OCI-LY3 (cell line): Measurements from ENCODE around the gene SRP54.
A peak's percentile ranks its signal among the peaks of the same experiment; 100 is the strongest.

Experiments
- H2AFZ ChIP-seq: fragments of 200-600, 300-600 bp; shearing (Covaris generic); 2 replicates; pipeline ENCODE4 v1.6.0; 2014; ENCODE audit warnings: antibody characterized with exemption, low read depth, low read length
- H3K27ac ChIP-seq: fragments of 200-600, 300-600 bp; sonication (generic); 2 replicates; pipeline ENCODE4 v1.5.1; 2014; ENCODE audit warnings: mild to moderate bottlenecking, low read length, moderate library complexity, mixed read lengths
- H3K27me3 ChIP-seq: fragments of 200-600, 300-600 bp; sonication (generic); 2 replicates; pipeline ENCODE4 v1.6.1; 2014; ENCODE audit warnings: low read depth, low read length, mixed read lengths
- H3K36me3 ChIP-seq: fragments of 200-600, 300-600 bp; sonication (generic); replicated peaks from 2 replicates; pipeline ENCODE3; 2014; ENCODE audit warnings: low read depth, low read length, mixed read lengths
- H3K4me1 ChIP-seq: fragments of 300-600, 200-600 bp; sonication (generic); 2 replicates; pipeline ENCODE4 v1.6.1; 2014; ENCODE audit warnings: low read length, mixed read lengths
- H3K4me2 ChIP-seq: fragments of 200-600, 300-600 bp; sonication (generic); 2 replicates; pipeline ENCODE4 v1.6.1; 2014; ENCODE audit warnings: low read length, mixed read lengths
- H3K4me3 ChIP-seq: fragments of 300-600, 200-600 bp; sonication (generic); 2 replicates; pipeline ENCODE4 v1.5.1; 2014; ENCODE audit warnings: antibody characterized with exemption, mild to moderate bottlenecking, low read length, moderate library complexity
- H3K79me2 ChIP-seq: fragments of 300-600, 200-600 bp; shearing (Covaris generic); 2 replicates; pipeline ENCODE4 v1.6.1; 2014; ENCODE audit warnings: mild to moderate bottlenecking, low read length, mixed read lengths
- H3K9ac ChIP-seq: fragments of 300-600, 200-600 bp; shearing (Covaris generic); 2 replicates; pipeline ENCODE4 v1.6.0; 2014; ENCODE audit warnings: mild to moderate bottlenecking, low read length, moderate library complexity
- H3K9me3 ChIP-seq: fragments of 200-600, 300-600 bp; shearing (Covaris generic); 2 replicates; pipeline ENCODE4 v1.6.1; 2014; ENCODE audit warnings: low read length, mixed read lengths; ENCODE audit not compliant: insufficient read depth
- H4K20me1 ChIP-seq: fragments of 200-600, 300-600 bp; sonication (generic); 2 replicates; pipeline ENCODE4 v1.6.1; 2016; ENCODE audit warnings: low read length, mixed read lengths; ENCODE audit not compliant: insufficient read depth
- CTCF ChIP-seq: fragments of 200-600, 300-600 bp; sonication (generic); IDR thresholded peaks from 2 replicates; pipeline ENCODE4 v1.5.1; 2014; ENCODE audit warnings: antibody characterized with exemption, low read length, low read depth
- EZH2phosphoT487 ChIP-seq: fragments of 200-600 bp; shearing (Covaris generic); IDR thresholded peaks from 2 replicates; pipeline ENCODE4 v1.6.1; 2018; ENCODE audit warnings: antibody characterized with exemption, mixed run types, low read depth

The SRP54 gene

GRCh38 chr14:34971381-34971780 lies 11.4 kb upstream of the SRP54 start:
- no peak overlapping the region for H3K4me3 ChIP-seq
- H3K27ac ChIP-seq: no peak overlapping the region
- peaks cover 6% of the 10 kb centered on the region for H3K4me1 ChIP-seq
- TF ChIP-seq CTCF (no peak), EZH2phosphoT487 (no peak)
- H3K27me3 ChIP-seq: no peaks in the 10 kb centered on the region
- H4K20me1 ChIP-seq: peaks cover 6% of the 10 kb centered on the region; the same call in 1 of the 2 replicates
- H3K9me3 ChIP-seq: no peaks in the 10 kb centered on the region
- H3K79me2 ChIP-seq: peaks cover 9% of the 10 kb centered on the region
- H3K36me3 ChIP-seq: peaks cover 11% of the 10 kb centered on the region
- no peak overlapping the region for H3K4me2 ChIP-seq
- no peak overlapping the region for H2AFZ ChIP-seq
- no peak overlapping the region for H3K9ac ChIP-seq

- Histone ChIP-seq H3K79me2 (peaks cover 12% of the 10 kb centered on the region), H3K36me3 (peaks cover 11% of the 10 kb centered on the region), H2AFZ (no peak overlapping the region), H3K4me1 (peaks cover 2% of the 10 kb centered on the region), H3K9ac (no peak overlapping the region), H3K27me3 (no peaks in the 10 kb centered on the region), H3K4me3 (no peak overlapping the region), H3K9me3 (no peaks in the 10 kb centered on the region), H3K4me2 (no peak overlapping the region), H4K20me1 (peaks cover 9% of the 10 kb centered on the region), H3K27ac (no peak overlapping the region)
- TF ChIP-seq EZH2phosphoT487: no peak
- TF ChIP-seq CTCF: no peak
These were observed 11.0 kb upstream of the SRP54 start for GRCh38 chr14:34971801-34972200.

GRCh38 chr14:34978444-34978843 lies 4.3 kb upstream of the SRP54 start:
- H2AFZ ChIP-seq: no peak overlapping the region
- peaks cover 61% of the 10 kb centered on the region for H3K79me2 ChIP-seq
- H3K9ac ChIP-seq: no peak overlapping the region
- H3K36me3 ChIP-seq: no peaks in the 10 kb centered on the region
- TF ChIP-seq CTCF (no peak), EZH2phosphoT487 (no peak)
- H3K4me2 ChIP-seq: no peak overlapping the region
- no peaks in the 10 kb centered on the region for H3K9me3 ChIP-seq
- no peak overlapping the region for H3K27ac ChIP-seq
- no peaks in the 10 kb centered on the region for H3K27me3 ChIP-seq
- H4K20me1 ChIP-seq: peaks cover 9% of the 10 kb centered on the region
- peaks cover 5% of the 10 kb centered on the region for H3K4me1 ChIP-seq
- H3K4me3 ChIP-seq: no peak overlapping the region

- TF ChIP-seq CTCF (no peak), EZH2phosphoT487 (no peak)
- peaks cover 21% of the 10 kb centered on the region for H3K4me1 ChIP-seq
- H3K27ac ChIP-seq: no peak overlapping the region
- H3K4me2 ChIP-seq: peak overlapping the region; percentile 89
- H3K9me3 ChIP-seq: no peaks in the 10 kb centered on the region
- H4K20me1 ChIP-seq: peaks cover 17% of the 10 kb centered on the region
- H3K36me3 ChIP-seq: no peaks in the 10 kb centered on the region
- peak overlapping the region; percentile 85 for H3K4me3 ChIP-seq
- no peaks in the 10 kb centered on the region for H3K27me3 ChIP-seq
- H3K79me2 ChIP-seq: peaks cover 77% of the 10 kb centered on the region
- no peak overlapping the region for H2AFZ ChIP-seq
- peak overlapping the region; percentile 87 for H3K9ac ChIP-seq
These were observed 2.4 kb upstream of the SRP54 start for GRCh38 chr14:34980337-34980900.
